IMR-90 (cell line): ENCODE measurements around the gene SPTLC1. TPM values are rescaled to one million over a fixed set of nuclear protein-coding genes. Genes with fewer than 3 reads are reported as not detected.

Experiments
- ATAC-seq: fragments of 200-7000 bp; cut with Tn5 transposase; 2 replicates; pipeline ENCODE4 v1.9.1; 2020; ENCODE audit warnings: low read depth, mild to moderate bottlenecking, moderate library complexity
- BruUV-seq: library from RNA; stranded (reverse); fragments of 400-500 nt; replicated peaks from 2 replicates; lab custom pipeline; 2021; lab: Mats Ljungman, UMichigan
- CTCF ChIA-PET: fragments of 300-600 bp; formaldehyde crosslinking; extraction: SDS; loops from one replicate; lab custom pipeline; 2021; ENCODE audit warnings: antibody characterized with exemption; lab: Yijun Ruan, JAX
- POLR2A ChIA-PET: fragments of 300-600 bp; sonication (Branson Sonifier 250); formaldehyde crosslinking; loops from one replicate; lab custom pipeline; 2022; ENCODE audit warnings: antibody characterized with exemption; ENCODE audit not compliant: unreplicated experiment; lab: Charles Lee
- DNase-seq: peaks from one replicate; pipeline ENCODE4 v3.0.0; 2013
- H2AFZ ChIP-seq: replicated peaks from 2 replicates; pipeline ENCODE3; 2013; ENCODE audit warnings: low read length, mild to moderate bottlenecking; ENCODE audit not compliant: poor library complexity
- H2AK5ac ChIP-seq: 2 replicates; pipeline ENCODE4 v1.6.1; 2013; ENCODE audit warnings: low read depth, low read length, inconsistent platforms
- H2AK9ac ChIP-seq: replicated peaks from 2 replicates; pipeline ENCODE3; 2013; ENCODE audit warnings: mild to moderate bottlenecking, low read depth, low read length, moderate library complexity; ENCODE audit not compliant: poor library complexity
- H2BK120ac ChIP-seq: 2 replicates; pipeline ENCODE4 v1.6.1; 2013; ENCODE audit warnings: low read depth, low read length, inconsistent platforms
- H2BK15ac ChIP-seq: 3 replicates; pipeline ENCODE4 v1.6.1; 2013; ENCODE audit warnings: low read depth, low read length, inconsistent platforms
- H2BK20ac ChIP-seq: 2 replicates; pipeline ENCODE4 v1.6.1; 2013; ENCODE audit warnings: low read depth, mild to moderate bottlenecking, inconsistent platforms, low read length, moderate library complexity
- H2BK5ac ChIP-seq: 2 replicates; pipeline ENCODE4 v1.6.1; 2013; ENCODE audit warnings: mild to moderate bottlenecking, low read depth, low read length, inconsistent platforms; ENCODE audit not compliant: poor library complexity, severe bottlenecking
- H3K14ac ChIP-seq: replicated peaks from 2 replicates; pipeline ENCODE4 v1.6.1; 2013; ENCODE audit warnings: low read depth, low read length, inconsistent platforms
- H3K18ac ChIP-seq: 2 replicates; pipeline ENCODE4 v1.6.1; 2013; ENCODE audit warnings: low read depth, low read length, control low read depth
- H3K23ac ChIP-seq: 2 replicates; pipeline ENCODE4 v1.6.1; 2013; ENCODE audit warnings: low read depth, low read length, inconsistent platforms
- H3K27ac ChIP-seq: 2 replicates; pipeline ENCODE4 v1.5.1; 2013; ENCODE audit warnings: mild to moderate bottlenecking, control low read depth, low read length; ENCODE audit not compliant: insufficient read depth
- H3K27me3 ChIP-seq: 2 replicates; pipeline ENCODE4 v1.6.1; 2013; ENCODE audit warnings: low read length; ENCODE audit not compliant: control insufficient read depth, insufficient read depth
- H3K36me3 ChIP-seq: 2 replicates; pipeline ENCODE4 v1.6.1; 2013; ENCODE audit warnings: low read length, mixed read lengths; ENCODE audit not compliant: control insufficient read depth, insufficient read depth
- H3K4ac ChIP-seq: 2 replicates; pipeline ENCODE4 v1.6.1; 2013; ENCODE audit warnings: low read depth, low read length, inconsistent platforms
- H3K4me1 ChIP-seq: 2 replicates; pipeline ENCODE4 v1.6.1; 2013; ENCODE audit warnings: low read length, mixed read lengths; ENCODE audit not compliant: control insufficient read depth, insufficient read depth
- H3K4me2 ChIP-seq: 2 replicates; pipeline ENCODE4 v1.6.1; 2013; ENCODE audit warnings: low read depth, mild to moderate bottlenecking, control low read depth, low read length, moderate library complexity
- H3K4me3 ChIP-seq: 2 replicates; pipeline ENCODE4 v1.5.1; 2013; ENCODE audit warnings: low read depth, mild to moderate bottlenecking, control low read depth, low read length, moderate library complexity; ENCODE audit not compliant: insufficient read depth
- H3K56ac ChIP-seq: 2 replicates; pipeline ENCODE4 v1.6.1; 2013; ENCODE audit warnings: low read length, inconsistent platforms; ENCODE audit not compliant: insufficient read depth; ENCODE audit errors: extremely low read depth
- H3K79me1 ChIP-seq, 2 experiments: 2 replicates each; pipeline ENCODE4 v1.6.1; 2013; ENCODE audit warnings: low read length in 2 of 2, inconsistent platforms in 1 of 2, low read depth in 1 of 2
- H3K9ac ChIP-seq: 2 replicates; pipeline ENCODE4 v1.6.1; 2013; ENCODE audit warnings: low read depth, low read length, control low read depth
- H3K9me1 ChIP-seq: 2 replicates; pipeline ENCODE4 v1.6.1; 2013; ENCODE audit warnings: low read length, inconsistent platforms; ENCODE audit not compliant: insufficient read depth
- H3K9me3 ChIP-seq: 2 replicates; pipeline ENCODE4 v1.6.1; 2013; ENCODE audit warnings: low read length; ENCODE audit not compliant: control insufficient read depth, insufficient read depth
- H4K20me1 ChIP-seq: 2 replicates; pipeline ENCODE4 v1.6.1; 2013; ENCODE audit warnings: low read length, inconsistent platforms; ENCODE audit not compliant: insufficient read depth
- H4K5ac ChIP-seq: 2 replicates; pipeline ENCODE4 v1.6.1; 2013; ENCODE audit warnings: mild to moderate bottlenecking, low read depth, low read length, control low read depth
- H4K8ac ChIP-seq, 2 experiments: 2 replicates each; pipeline ENCODE4 v1.6.1; 2013; ENCODE audit warnings: low read depth in 2 of 2, low read length in 2 of 2, control low read depth in 1 of 2, inconsistent platforms in 1 of 2
- H4K91ac ChIP-seq: 2 replicates; pipeline ENCODE4 v1.6.1; 2013; ENCODE audit warnings: low read depth, low read length, inconsistent platforms; ENCODE audit not compliant: insufficient read depth
- BHLHE40 ChIP-seq: fragments of 150-350 bp; IDR thresholded peaks from 2 replicates; pipeline ENCODE4 v1.6.1; 2016; ENCODE audit warnings: mild to moderate bottlenecking, low read depth, low read length
- CEBPB ChIP-seq: IDR thresholded peaks from 2 replicates; pipeline ENCODE4 v1.6.1; 2012; ENCODE audit warnings: low read depth, low read length, improper control_type of control experiment
- CHD1 ChIP-seq: IDR thresholded peaks from 2 replicates; pipeline ENCODE4 v1.6.1; 2012; ENCODE audit warnings: low read depth, low read length, improper control_type of control experiment
- CTCF ChIP-seq: conservative IDR thresholded peaks from 2 replicates; pipeline ENCODE4 v1.5.1; 2012; ENCODE audit warnings: mild to moderate bottlenecking, low read depth, low read length, improper control_type of control experiment
- FOS ChIP-seq: fragments of 150-350 bp; IDR thresholded peaks from 2 replicates; pipeline ENCODE4 v1.6.1; 2016; ENCODE audit warnings: low read depth, low read length
- MAFK ChIP-seq: IDR thresholded peaks from 2 replicates; pipeline ENCODE4 v1.6.1; 2012; ENCODE audit warnings: low read depth, low read length, improper control_type of control experiment
- MAZ ChIP-seq: IDR thresholded peaks from 2 replicates; pipeline ENCODE4 v1.6.1; 2012; ENCODE audit warnings: low read depth, mild to moderate bottlenecking, low read length, improper control_type of control experiment, moderate library complexity, borderline replicate concordance
- MXI1 ChIP-seq: IDR thresholded peaks from 2 replicates; pipeline ENCODE4 v1.6.1; 2012; ENCODE audit warnings: low read depth, mild to moderate bottlenecking, low read length, moderate library complexity, borderline replicate concordance
- NFE2L2 ChIP-seq: fragments of 150-350 bp; IDR thresholded peaks from 2 replicates; pipeline ENCODE4 v1.6.1; 2016; ENCODE audit warnings: low read depth, mild to moderate bottlenecking, low read length
- POLR2A ChIP-seq: IDR thresholded peaks from 2 replicates; pipeline ENCODE4 v1.6.1; 2012; ENCODE audit warnings: mild to moderate bottlenecking, low read depth, low read length
- RAD21 ChIP-seq: IDR thresholded peaks from 2 replicates; pipeline ENCODE4 v1.6.1; 2012; ENCODE audit warnings: low read length, improper control_type of control experiment
- RFX5 ChIP-seq: IDR thresholded peaks from 2 replicates; pipeline ENCODE4 v1.8.0; 2012; ENCODE audit warnings: low read depth, mild to moderate bottlenecking, low read length, moderate library complexity
- SMC3 ChIP-seq: fragments of 150-350 bp; IDR thresholded peaks from 2 replicates; pipeline ENCODE4 v1.6.1; 2016; ENCODE audit warnings: low read depth, mild to moderate bottlenecking, antibody characterized with exemption, low read length, moderate library complexity
- WGBS, 2 experiments: methylation state at CpG; one replicate each; pipeline versions ENCODE4 v1.1.5 to v1.1.7; 2013; ENCODE audit warnings: missing lambda C conversion rate in 2 of 2; ENCODE audit not compliant: insufficient read length in 1 of 2; ENCODE audit errors: extremely low coverage in 2 of 2; 5-methylcytosine and 5-hydroxymethylcytosine counted together
- dilution Hi-C: fragments of 300-500 bp; cut with HindIII; formaldehyde crosslinking; loops from one replicate; pipeline ENCODE4 v1.14.3; 2018; ENCODE audit warnings: low sequenced_read_pairs; ENCODE audit not compliant: unreplicated experiment
- in situ Hi-C: fragments of 300-500 bp; cut with MboI; formaldehyde crosslinking; loops from 3 replicates; pipeline ENCODE4 v1.14.3; 2019; ENCODE audit warnings: low sequenced_read_pairs, inconsistent platforms, mixed read lengths
- intact Hi-C: fragments of 100-400 bp; cut with micrococcal nuclease; formaldehyde crosslinking; loops from 2 replicates; pipeline ENCODE4 v1.10.0; 2022
- polyA plus RNA-seq, 3 experiments: library from polyadenylated mRNA; depleted of rRNA; stranded (reverse); fragments of >200 nt; gene quantifications; 2 replicates each; pipeline ENCODE4 v1.2.3, GENCODE V29; 2012; ENCODE audit warnings: low replicate concordance in 1 of 3
- total RNA-seq: library from RNA; depleted of rRNA; stranded (reverse); fragments of >200 nt; gene quantifications from 2 replicates; pipeline ENCODE4 v1.2.3, GENCODE V29; 2012
- TF ChIP-seq, protein P1 (sequence below): fragments of 150-350 bp; IDR thresholded peaks from 2 replicates; pipeline ENCODE4 v1.6.1; 2017; ENCODE audit warnings: mild to moderate bottlenecking, antibody characterized with exemption, low read length, low read depth
- TF ChIP-seq, protein P2 (sequence below): fragments of 150-350 bp; IDR thresholded peaks from 2 replicates; pipeline ENCODE4 v1.6.1; 2016; ENCODE audit warnings: low read depth, mild to moderate bottlenecking, low read length, moderate library complexity, borderline replicate concordance

SPTLC1 gene
- total and polyA plus RNA-seq, 2 of the 4 experiments (the other 2 are of a cell fraction), result 65.7 to 92.7 TPM

DNA sequence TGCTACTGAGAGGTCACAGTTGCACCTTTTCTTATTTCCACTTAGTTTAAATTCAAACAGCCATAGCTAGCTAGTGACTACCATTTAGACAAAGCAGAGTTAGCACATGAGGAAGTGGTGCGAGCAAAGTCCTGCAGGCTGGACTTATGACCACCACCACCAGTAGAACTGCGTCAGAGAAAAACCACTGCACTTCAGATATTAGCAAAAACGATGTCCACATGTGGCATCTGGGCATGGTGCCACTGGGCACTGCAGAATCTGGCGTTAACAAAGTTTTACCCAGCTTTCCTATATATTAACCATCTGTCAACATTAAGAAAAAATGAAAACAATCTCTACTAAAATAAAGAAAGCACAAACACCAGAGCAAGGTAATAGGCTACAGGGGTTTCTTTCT, 80.1 kb downstream of the SPTLC1 start:
- peak; percentile 77 for DNase-seq
- BruUV-seq, result no TSS peak

More for the DNA sequence above, 80.1 kb downstream of the SPTLC1 start:
- H3K9ac ChIP-seq, result peak overlapping the region; percentile 26; the same call in 1 of the 2 replicates
- peak overlapping the region; percentile 84 for H3K4ac ChIP-seq
- peak overlapping the region; percentile 85 for H4K91ac ChIP-seq
- H4K20me1 ChIP-seq, result peaks cover 9% of the 10 kb centered on the region; the same call in 1 of the 2 replicates
- H2BK5ac ChIP-seq, result peak overlapping the region; percentile 83
- H3K4me2 ChIP-seq, result peak overlapping the region; percentile 6; the same call in 1 of the 2 replicates
- peaks cover 35% of the 10 kb centered on the region for H3K9me1 ChIP-seq
- peak overlapping the region; percentile 32 to 66; a peak in 3 of 4 replicates for H4K8ac ChIP-seq
- in situ Hi-C loops (no loop called here), dilution Hi-C loops (no loop called here), intact Hi-C loops (loop anchor here (1.0 to 10.0 kb wide), 2 partner anchors 80 to 260 kb away; no protein-coding TSS in a partner anchor)
- H2AK5ac ChIP-seq, result peak overlapping the region; percentile 80; the same call in 1 of the 2 replicates
- H2AFZ ChIP-seq, result no peak overlapping the region
- ChIA-PET POLR2A (no interaction called here), CTCF (interaction anchor here (0.8 to 1.0 kb wide), 2 partner anchors 81 to 85 kb away, joined by 3 read pairs; partner anchors contain the start of gene ROR2)
- peak overlapping the region; percentile 82 for H2BK20ac ChIP-seq
- peak overlapping the region; percentile 62; the same call in 1 of the 2 replicates for H3K23ac ChIP-seq
- H2AK9ac ChIP-seq, result peak overlapping the region; percentile 66
- peak overlapping the region; percentile 87; the same call in 1 of the 2 replicates for H3K27ac ChIP-seq
- no peak overlapping the region for H3K56ac ChIP-seq
- peaks cover 0 to 30% of the 10 kb centered on the region in 2 experiments; a peak in 2 of 4 replicates for H3K79me1 ChIP-seq
- peak; percentile 50 for ATAC-seq
- H2BK120ac ChIP-seq, result peak overlapping the region; percentile 64
- H3K18ac ChIP-seq, result peak overlapping the region; percentile 75
- peaks cover 30% of the 10 kb centered on the region for H3K36me3 ChIP-seq
- H4K5ac ChIP-seq, result peak overlapping the region; percentile 74; the same call in 1 of the 2 replicates
- peaks cover 25% of the 10 kb centered on the region for H3K4me1 ChIP-seq
- peak overlapping the region; percentile 86 for H3K14ac ChIP-seq
- H3K9me3 ChIP-seq, result no peaks in the 10 kb centered on the region
- TF ChIP-seq, protein P1, sequence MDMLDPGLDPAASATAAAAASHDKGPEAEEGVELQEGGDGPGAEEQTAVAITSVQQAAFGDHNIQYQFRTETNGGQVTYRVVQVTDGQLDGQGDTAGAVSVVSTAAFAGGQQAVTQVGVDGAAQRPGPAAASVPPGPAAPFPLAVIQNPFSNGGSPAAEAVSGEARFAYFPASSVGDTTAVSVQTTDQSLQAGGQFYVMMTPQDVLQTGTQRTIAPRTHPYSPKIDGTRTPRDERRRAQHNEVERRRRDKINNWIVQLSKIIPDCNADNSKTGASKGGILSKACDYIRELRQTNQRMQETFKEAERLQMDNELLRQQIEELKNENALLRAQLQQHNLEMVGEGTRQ, result no peak
- TF ChIP-seq, protein P2, sequence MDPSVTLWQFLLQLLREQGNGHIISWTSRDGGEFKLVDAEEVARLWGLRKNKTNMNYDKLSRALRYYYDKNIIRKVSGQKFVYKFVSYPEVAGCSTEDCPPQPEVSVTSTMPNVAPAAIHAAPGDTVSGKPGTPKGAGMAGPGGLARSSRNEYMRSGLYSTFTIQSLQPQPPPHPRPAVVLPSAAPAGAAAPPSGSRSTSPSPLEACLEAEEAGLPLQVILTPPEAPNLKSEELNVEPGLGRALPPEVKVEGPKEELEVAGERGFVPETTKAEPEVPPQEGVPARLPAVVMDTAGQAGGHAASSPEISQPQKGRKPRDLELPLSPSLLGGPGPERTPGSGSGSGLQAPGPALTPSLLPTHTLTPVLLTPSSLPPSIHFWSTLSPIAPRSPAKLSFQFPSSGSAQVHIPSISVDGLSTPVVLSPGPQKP, result no peak
- TF ChIP-seq MAZ, result no peak
- TF ChIP-seq MAFK, result no peak
- TF ChIP-seq SMC3, result no peak
- no peak for TF ChIP-seq RAD21
- TF ChIP-seq FOS, result no peak
- TF ChIP-seq MXI1, result no peak
- no peak for TF ChIP-seq BHLHE40
- no peak for TF ChIP-seq CEBPB
- no peak for TF ChIP-seq CTCF
- no peak for TF ChIP-seq POLR2A
- no peak for TF ChIP-seq RFX5
- no peak for TF ChIP-seq NFE2L2
- no peak for TF ChIP-seq CHD1
- no peaks in the 10 kb centered on the region for H3K27me3 ChIP-seq
- H2BK15ac ChIP-seq, result peak overlapping the region; percentile 85; the same call in 1 of the 3 replicates
- H3K4me3 ChIP-seq, result no peak overlapping the region
- no CpG with 5 or more reads among the region's 4 CpGs for WGBS, 2 experiments
